SK-N-MC (cell line): ENCODE measurements around the gene BOLA2B.
"Not testable (repeated sequence)": the region's sequence is repeated elsewhere in the genome, so short reads cannot be mapped to it uniquely, and the experiment has no call there.

Experiments used
- EZH2 ChIP-seq: fragments of 200-600 bp; sonication (generic); IDR thresholded peaks from one replicate; pipeline ENCODE4 v1.6.1; 2017; ENCODE audit warnings: antibody characterized with exemption
- POLR2AphosphoS5 ChIP-seq: IDR thresholded peaks from 2 replicates; pipeline ENCODE4 v1.6.1; 2012; ENCODE audit warnings: mild to moderate bottlenecking, low read depth, low read length, borderline replicate concordance

DNA sequence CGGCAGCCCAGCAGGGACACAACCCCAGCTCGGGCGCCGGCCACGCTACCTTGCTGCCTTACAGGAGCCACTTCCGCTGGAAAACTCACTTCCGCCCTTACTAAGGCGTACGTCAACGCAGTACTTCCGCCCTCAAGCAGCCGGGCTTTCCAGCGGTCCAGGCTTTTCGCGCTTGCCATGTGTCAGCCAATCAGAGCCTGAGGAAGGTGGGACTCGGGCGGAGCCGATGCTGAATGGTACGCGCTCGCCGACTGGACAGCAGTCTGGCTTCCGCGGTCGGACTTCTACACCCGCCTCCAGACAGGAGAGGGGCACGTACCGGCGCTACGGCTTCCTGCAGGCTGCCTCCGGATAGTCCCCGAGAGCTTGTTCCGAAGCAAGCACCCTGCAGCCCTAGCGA is at the start of gene BOLA2B, which contains the start of gene SLX1A:
- TF ChIP-seq EZH2, POLR2AphosphoS5: not testable (repeated sequence)
